Measurements from ENCODE around the gene HSF4. TPM values are rescaled to one million over a fixed set of nuclear protein-coding genes. Genes with fewer than 3 reads are reported as not detected.

Gene HSF4
- total RNA-seq, 1 experiment from 2014 or later = 1.2 TPM

- Histone ChIP-seq H2BK120ac (ENCODE audit: low read depth, low read length, poor library complexity, severe bottlenecking) (no peak overlapping the region), H3K23ac (ENCODE audit: insufficient read length, low read depth, low read length) (no peak overlapping the region), H4K5ac (ENCODE audit: insufficient read length, low read depth, low read length) (no peak overlapping the region), H3T11ph (ENCODE audit: low read length) (no peak overlapping the region), H2AK5ac (ENCODE audit: insufficient read length, low read length) (no peak overlapping the region), H2BK12ac (ENCODE audit: insufficient read length, low read depth, low read length) (no peak overlapping the region), H3K23me2 (ENCODE audit: insufficient read length, low read depth, low read length, poor library complexity, severe bottlenecking) (no peaks in the 10 kb centered on the region), H3K9ac (ENCODE audit: extremely low read depth, insufficient read length, low read length) (no peak overlapping the region), H4K8ac (replicated peaks; ENCODE audit: insufficient read length, low read depth, low read length) (no peak overlapping the region), H3K18ac (ENCODE audit: insufficient read length, low read depth, low read length) (no peak overlapping the region), H3K79me2 (ENCODE audit: insufficient read depth, low read length) (no peaks in the 10 kb centered on the region), H2BK20ac (ENCODE audit: low read depth, low read length, poor library complexity, severe bottlenecking) (no peak overlapping the region), H3K79me1 (ENCODE audit: insufficient read depth, low read depth, low read length, poor library complexity, severe bottlenecking) (no peaks in the 10 kb centered on the region), H3K27me3 (ENCODE audit: insufficient read depth, low read length) (no peaks in the 10 kb centered on the region; the same call in 1 of the 2 replicates), H2BK5ac (ENCODE audit: insufficient read length, low read length) (no peak overlapping the region), H3K4me2 (ENCODE audit: insufficient read depth, insufficient read length, low read length) (no peak overlapping the region), H2BK15ac (ENCODE audit: low read depth, low read length) (no peak overlapping the region), H3K4me1 (ENCODE audit: insufficient read depth, low read length) (no peaks in the 10 kb centered on the region), H3K56ac (ENCODE audit: insufficient read length, low read depth, low read length) (no peak overlapping the region), H3K14ac (ENCODE audit: insufficient read depth, low read length) (no peak overlapping the region), H3K27ac (ENCODE audit: insufficient read length, low read depth, low read length) (no peak overlapping the region), H3K4ac (ENCODE audit: low read depth, low read length) (no peak overlapping the region), H4K91ac (ENCODE audit: insufficient read length, low read depth, low read length) (no peak overlapping the region), H2AFZ (ENCODE audit: low read length) (no peak overlapping the region), H3K9me3 (ENCODE audit: control insufficient read depth, low read depth, low read length) (no peaks in the 10 kb centered on the region), H4K20me1 (ENCODE audit: control insufficient read depth, insufficient read depth, insufficient read length) (no peaks in the 10 kb centered on the region)
- DNase-seq = no peak
- TF ChIP-seq CTCF (conservative IDR thresholded peaks at IDR 0.05) = no peak
- H3K4me3 Mint-ChIP-seq = no peak overlapping the region
- WGBS (ENCODE audit: extremely low coverage, insufficient read length, low lambda C conversion rate) = no CpG with 5 or more reads among the region's 7 CpGs
- no peaks in the 10 kb centered on the region for H3K9me3 Mint-ChIP-seq
- no peaks in the 10 kb centered on the region for H3K36me3 Mint-ChIP-seq (ENCODE audit: insufficient read depth in 1 of 3, low read depth in 3 of 3)
- H3K4me1 Mint-ChIP-seq = peaks cover 6 to 7% of the 10 kb centered on the region in 2 experiments; a peak in 3 of 4 replicates
- H3K27ac Mint-ChIP-seq = no peak overlapping the region
- H3K27me3 Mint-ChIP-seq (ENCODE audit: low read depth) = peaks cover 40% of the 10 kb centered on the region
Measured at GRCh38 chr16:67211674-67212073, 47.1 kb downstream of the HSF4 start.

All from H9 (cell line).